GM12865 (cell line): ENCODE measurements around the gene TBC1D9.

Experiments
- DNase-seq: peaks from one replicate; pipeline ENCODE4 v3.0.0; 2010; ENCODE audit warnings: low read depth
- H3K4me3 ChIP-seq: 2 replicates; pipeline ENCODE4 v1.5.1; 2011; ENCODE audit warnings: mild to moderate bottlenecking, low read depth, low read length, control low read depth
- CTCF ChIP-seq: IDR thresholded peaks from 2 replicates; pipeline ENCODE4 v1.5.1; 2011; ENCODE audit warnings: low read length, control low read depth, low read depth, inconsistent platforms; ENCODE audit not compliant: insufficient read depth; ENCODE audit errors: missing control alignments

Gene TBC1D9

GRCh38 chr4:140645614-140646412 lies 110.4 kb downstream of the TBC1D9 start:
- no peak for DNase-seq
- H3K4me3 ChIP-seq: no peak overlapping the region
- TF ChIP-seq CTCF: no peak

GRCh38 chr4:140645196-140645595 lies 111.0 kb downstream of the TBC1D9 start:
- H3K4me3 ChIP-seq: no peak overlapping the region
- TF ChIP-seq CTCF: no peak
- no peak for DNase-seq

GRCh38 chr4:140644470-140645185 lies 111.6 kb downstream of the TBC1D9 start:
- DNase-seq: no peak
- H3K4me3 ChIP-seq: no peak overlapping the region
- TF ChIP-seq CTCF: no peak

GRCh38 chr4:140643571-140644055 lies 112.6 kb downstream of the TBC1D9 start:
- H3K4me3 ChIP-seq: no peak overlapping the region
- no peak for DNase-seq
- no peak for TF ChIP-seq CTCF

- DNase-seq: no peak
- no peak for TF ChIP-seq CTCF
- no peak overlapping the region for H3K4me3 ChIP-seq
Observed at GRCh38 chr4:140642674-140643437, 113.3 kb downstream of the TBC1D9 start.

GRCh38 chr4:140641789-140642439 lies 114.3 kb downstream of the TBC1D9 start:
- TF ChIP-seq CTCF: no peak
- DNase-seq: no peak
- H3K4me3 ChIP-seq: no peak overlapping the region
